Uterus (tissue), 2 donors: ENCODE results near the gene OR6B3.

Experiments
- CTCF ChIP-seq, 4 experiments: fragments of 200-600 bp in 2 of 4; fragments of 450-650 bp in 2 of 4; sonication (generic) in 2 of 4; IDR thresholded peaks; one replicate each; pipeline ENCODE4 v1.5.1; 2016 to 2019; ENCODE audit warnings: antibody characterized with exemption in 4 of 4, mild to moderate bottlenecking in 2 of 4, moderate library complexity in 1 of 4
- POLR2A ChIP-seq, 2 donors: fragments of 450-650 bp; IDR thresholded peaks; one replicate each; pipeline ENCODE4 v1.6.1; 2016; ENCODE audit warnings: antibody characterized with exemption in 2 of 2, mild to moderate bottlenecking in 1 of 2, moderate library complexity in 1 of 2

DNA sequence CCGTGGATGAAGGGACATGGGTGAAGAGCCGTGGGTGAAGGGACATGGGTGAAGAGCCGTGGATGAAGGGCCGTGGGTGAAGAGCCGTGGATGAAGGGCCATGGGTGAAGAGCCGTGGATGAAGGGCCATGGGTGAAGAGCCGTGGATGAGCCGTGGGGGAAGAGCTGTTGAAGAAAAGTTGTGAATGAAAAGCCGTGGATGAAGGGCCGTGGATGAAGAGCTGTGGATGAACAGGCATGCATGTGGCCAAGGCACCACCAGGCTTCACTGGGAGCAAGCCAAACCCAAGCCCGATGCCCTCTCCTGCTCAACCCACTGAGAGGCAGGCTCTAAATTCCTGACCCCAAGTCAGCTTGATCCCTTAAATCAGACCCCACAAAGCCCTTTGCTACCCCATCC is 10.6 kb downstream of the OR6B3 start:
- no peak for TF ChIP-seq CTCF (IDR thresholded peaks at IDR 0.05)
- no peak for TF ChIP-seq POLR2A (IDR thresholded peaks at IDR 0.05)
